ENCODE data around the gene SIGLEC5. TPM values are rescaled to one million over a fixed set of nuclear protein-coding genes. Genes with fewer than 3 reads are reported as not detected.

Gene SIGLEC5
- total and polyA plus RNA-seq, 2 experiments from 2014 or later = not detected

- no peak overlapping the region for H3K4me3 ChIP-seq
- H3K36me3 Mint-ChIP-seq (ENCODE audit: low read depth) = peaks cover 24% of the 10 kb centered on the region
Observed at GRCh38 chr19:51639916-51640315, 9.7 kb upstream of the SIGLEC5 start.

More at GRCh38 chr19:51639916-51640315, 9.7 kb upstream of the SIGLEC5 start:
- Histone ChIP-seq H3K79me2 (replicated peaks; ENCODE audit: insufficient read depth) (no peaks in the 10 kb centered on the region), H3K9me2 (ENCODE audit: insufficient read depth) (no peaks in the 10 kb centered on the region), H2AFZ (no peak overlapping the region), H3K4me2 (no peak overlapping the region), H3K27me3 (ENCODE audit: insufficient read depth) (no peaks in the 10 kb centered on the region), H3K27ac (ENCODE audit: low read depth) (no peak overlapping the region), H3K4me1 (ENCODE audit: insufficient read depth) (no peaks in the 10 kb centered on the region), H3K36me3 (ENCODE audit: insufficient read depth) (peaks cover 3% of the 10 kb centered on the region; the same call in 1 of the 2 replicates), H4K20me1 (replicated peaks; ENCODE audit: insufficient read depth) (no peaks in the 10 kb centered on the region), H3F3A (replicated peaks; ENCODE audit: low read depth) (no peaks in the 10 kb centered on the region)
- peaks cover 96% of the 10 kb centered on the region for H3K9me3 Mint-ChIP-seq
- no peak overlapping the region for H3K27ac Mint-ChIP-seq
- H3K27me3 Mint-ChIP-seq (ENCODE audit: insufficient read depth, low read depth, poor library complexity) = peaks cover 3% of the 10 kb centered on the region
- ATAC-seq (no peak), DNase-seq (ENCODE audit: low spot score) (no peak)
- TF ChIP-seq ZNF114 (CRISPR knock-in tag; IDR thresholded peaks at IDR 0.05) (no peak), ETS1 (IDR thresholded peaks at IDR 0.05) (no peak), REST (IDR thresholded peaks at IDR 0.05; ENCODE audit: unreplicated experiment) (no peak), JUNB (IDR thresholded peaks at IDR 0.05; ENCODE audit: unreplicated experiment) (no peak), EZH2 (IDR thresholded peaks at IDR 0.05; ENCODE audit: low read depth, unreplicated experiment) (no peak), EZH2phosphoT487 (IDR thresholded peaks at IDR 0.05; ENCODE audit: unreplicated experiment) (no peak), CREB1 (CRISPR knock-in tag; IDR thresholded peaks at IDR 0.05; ENCODE audit: low read depth) (no peak), STAT1 (IDR thresholded peaks at IDR 0.05; ENCODE audit: unreplicated experiment) (no peak), NANOG (IDR thresholded peaks at IDR 0.05; ENCODE audit: borderline replicate concordance) (no peak), ZNF331 (CRISPR knock-in tag; IDR thresholded peaks at IDR 0.05; ENCODE audit: low read depth) (no peak), POLR2AphosphoS5 (IDR thresholded peaks at IDR 0.05; ENCODE audit: low read depth) (no peak)
- TF ChIP-seq, protein P1, sequence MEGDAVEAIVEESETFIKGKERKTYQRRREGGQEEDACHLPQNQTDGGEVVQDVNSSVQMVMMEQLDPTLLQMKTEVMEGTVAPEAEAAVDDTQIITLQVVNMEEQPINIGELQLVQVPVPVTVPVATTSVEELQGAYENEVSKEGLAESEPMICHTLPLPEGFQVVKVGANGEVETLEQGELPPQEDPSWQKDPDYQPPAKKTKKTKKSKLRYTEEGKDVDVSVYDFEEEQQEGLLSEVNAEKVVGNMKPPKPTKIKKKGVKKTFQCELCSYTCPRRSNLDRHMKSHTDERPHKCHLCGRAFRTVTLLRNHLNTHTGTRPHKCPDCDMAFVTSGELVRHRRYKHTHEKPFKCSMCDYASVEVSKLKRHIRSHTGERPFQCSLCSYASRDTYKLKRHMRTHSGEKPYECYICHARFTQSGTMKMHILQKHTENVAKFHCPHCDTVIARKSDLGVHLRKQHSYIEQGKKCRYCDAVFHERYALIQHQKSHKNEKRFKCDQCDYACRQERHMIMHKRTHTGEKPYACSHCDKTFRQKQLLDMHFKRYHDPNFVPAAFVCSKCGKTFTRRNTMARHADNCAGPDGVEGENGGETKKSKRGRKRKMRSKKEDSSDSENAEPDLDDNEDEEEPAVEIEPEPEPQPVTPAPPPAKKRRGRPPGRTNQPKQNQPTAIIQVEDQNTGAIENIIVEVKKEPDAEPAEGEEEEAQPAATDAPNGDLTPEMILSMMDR (conservative IDR thresholded peaks at IDR 0.05; ENCODE audit: low read depth in 2 of 2) = no peak
- TF ChIP-seq, protein P2, sequence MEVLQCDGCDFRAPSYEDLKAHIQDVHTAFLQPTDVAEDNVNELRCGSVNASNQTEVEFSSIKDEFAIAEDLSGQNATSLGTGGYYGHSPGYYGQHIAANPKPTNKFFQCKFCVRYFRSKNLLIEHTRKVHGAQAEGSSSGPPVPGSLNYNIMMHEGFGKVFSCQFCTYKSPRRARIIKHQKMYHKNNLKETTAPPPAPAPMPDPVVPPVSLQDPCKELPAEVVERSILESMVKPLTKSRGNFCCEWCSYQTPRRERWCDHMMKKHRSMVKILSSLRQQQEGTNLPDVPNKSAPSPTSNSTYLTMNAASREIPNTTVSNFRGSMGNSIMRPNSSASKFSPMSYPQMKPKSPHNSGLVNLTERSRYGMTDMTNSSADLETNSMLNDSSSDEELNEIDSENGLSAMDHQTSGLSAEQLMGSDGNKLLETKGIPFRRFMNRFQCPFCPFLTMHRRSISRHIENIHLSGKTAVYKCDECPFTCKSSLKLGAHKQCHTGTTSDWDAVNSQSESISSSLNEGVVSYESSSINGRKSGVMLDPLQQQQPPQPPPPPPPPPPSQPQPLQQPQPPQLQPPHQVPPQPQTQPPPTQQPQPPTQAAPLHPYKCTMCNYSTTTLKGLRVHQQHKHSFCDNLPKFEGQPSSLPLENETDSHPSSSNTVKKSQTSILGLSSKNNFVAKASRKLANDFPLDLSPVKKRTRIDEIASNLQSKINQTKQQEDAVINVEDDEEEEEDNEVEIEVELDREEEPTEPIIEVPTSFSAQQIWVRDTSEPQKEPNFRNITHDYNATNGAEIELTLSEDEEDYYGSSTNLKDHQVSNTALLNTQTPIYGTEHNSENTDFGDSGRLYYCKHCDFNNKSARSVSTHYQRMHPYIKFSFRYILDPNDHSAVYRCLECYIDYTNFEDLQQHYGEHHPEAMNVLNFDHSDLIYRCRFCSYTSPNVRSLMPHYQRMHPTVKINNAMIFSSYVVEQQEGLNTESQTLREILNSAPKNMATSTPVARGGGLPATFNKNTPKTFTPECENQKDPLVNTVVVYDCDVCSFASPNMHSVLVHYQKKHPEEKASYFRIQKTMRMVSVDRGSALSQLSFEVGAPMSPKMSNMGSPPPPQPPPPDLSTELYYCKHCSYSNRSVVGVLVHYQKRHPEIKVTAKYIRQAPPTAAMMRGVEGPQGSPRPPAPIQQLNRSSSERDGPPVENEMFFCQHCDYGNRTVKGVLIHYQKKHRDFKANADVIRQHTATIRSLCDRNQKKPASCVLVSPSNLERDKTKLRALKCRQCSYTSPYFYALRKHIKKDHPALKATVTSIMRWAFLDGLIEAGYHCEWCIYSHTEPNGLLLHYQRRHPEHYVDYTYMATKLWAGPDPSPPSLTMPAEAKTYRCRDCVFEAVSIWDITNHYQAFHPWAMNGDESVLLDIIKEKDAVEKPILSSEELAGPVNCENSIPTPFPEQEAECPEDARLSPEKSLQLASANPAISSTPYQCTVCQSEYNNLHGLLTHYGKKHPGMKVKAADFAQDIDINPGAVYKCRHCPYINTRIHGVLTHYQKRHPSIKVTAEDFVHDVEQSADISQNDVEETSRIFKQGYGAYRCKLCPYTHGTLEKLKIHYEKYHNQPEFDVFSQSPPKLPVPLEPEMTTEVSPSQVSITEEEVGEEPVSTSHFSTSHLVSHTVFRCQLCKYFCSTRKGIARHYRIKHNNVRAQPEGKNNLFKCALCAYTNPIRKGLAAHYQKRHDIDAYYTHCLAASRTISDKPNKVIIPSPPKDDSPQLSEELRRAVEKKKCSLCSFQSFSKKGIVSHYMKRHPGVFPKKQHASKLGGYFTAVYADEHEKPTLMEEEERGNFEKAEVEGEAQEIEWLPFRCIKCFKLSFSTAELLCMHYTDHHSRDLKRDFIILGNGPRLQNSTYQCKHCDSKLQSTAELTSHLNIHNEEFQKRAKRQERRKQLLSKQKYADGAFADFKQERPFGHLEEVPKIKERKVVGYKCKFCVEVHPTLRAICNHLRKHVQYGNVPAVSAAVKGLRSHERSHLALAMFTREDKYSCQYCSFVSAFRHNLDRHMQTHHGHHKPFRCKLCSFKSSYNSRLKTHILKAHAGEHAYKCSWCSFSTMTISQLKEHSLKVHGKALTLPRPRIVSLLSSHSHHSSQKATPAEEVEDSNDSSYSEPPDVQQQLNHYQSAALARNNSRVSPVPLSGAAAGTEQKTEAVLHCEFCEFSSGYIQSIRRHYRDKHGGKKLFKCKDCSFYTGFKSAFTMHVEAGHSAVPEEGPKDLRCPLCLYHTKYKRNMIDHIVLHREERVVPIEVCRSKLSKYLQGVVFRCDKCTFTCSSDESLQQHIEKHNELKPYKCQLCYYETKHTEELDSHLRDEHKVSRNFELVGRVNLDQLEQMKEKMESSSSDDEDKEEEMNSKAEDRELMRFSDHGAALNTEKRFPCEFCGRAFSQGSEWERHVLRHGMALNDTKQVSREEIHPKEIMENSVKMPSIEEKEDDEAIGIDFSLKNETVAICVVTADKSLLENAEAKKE (CRISPR knock-in tag; IDR thresholded peaks at IDR 0.05) = no peak
- H3K4me3 Mint-ChIP-seq = no peak overlapping the region
- H3K4me1 Mint-ChIP-seq = no peaks in the 10 kb centered on the region
